A549 (cell line): Measurements from ENCODE around the gene PTPRN2.

ENCODE experiments used
- MAFK ChIP-seq: fragments of 450-650 bp; IDR thresholded peaks from 2 replicates; pipeline ENCODE4 v1.6.1; 2014; ENCODE audit not compliant: partially characterized antibody
- PBX3 ChIP-seq: IDR thresholded peaks from 2 replicates; pipeline ENCODE4 v1.6.1; 2012
- POLR2A ChIP-seq: IDR thresholded peaks from 2 replicates; pipeline ENCODE4 v1.6.1; 2012; ENCODE audit warnings: mild to moderate bottlenecking, low read length
- RAD21 ChIP-seq, 2 experiments: fragments of >200 bp in 1 of 2; sonication (Bioruptor Twin) in 1 of 2; formaldehyde crosslinking in 1 of 2; IDR thresholded peaks in 1 of 2; conservative IDR thresholded peaks in 1 of 2; 2 replicates in 1 of 2; 3 replicates in 1 of 2; pipeline ENCODE4 v1.6.1; 2012 to 2018; ENCODE audit warnings: inconsistent platforms in 1 of 2
- RCOR1 ChIP-seq: fragments of 150-350 bp; IDR thresholded peaks from 2 replicates; pipeline ENCODE4 v1.6.1; 2014; ENCODE audit warnings: antibody characterized with exemption, low read length, low read depth
- RFX5 ChIP-seq: fragments of 450-650 bp; IDR thresholded peaks from 2 replicates; pipeline ENCODE4 v1.7.1; 2014; ENCODE audit warnings: antibody characterized with exemption, mild to moderate bottlenecking, moderate library complexity
- TF ChIP-seq, protein P1 (sequence below): fragments of >200 bp; sonication (Bioruptor Twin); formaldehyde crosslinking; IDR thresholded peaks from 3 replicates; pipeline ENCODE4 v1.5.1; 2016
- TF ChIP-seq, protein P2 (sequence below): IDR thresholded peaks from 2 replicates; pipeline ENCODE4 v1.6.1; 2012

GRCh38 chr7:158039270-158039669 lies 548.4 kb downstream of the PTPRN2 start:
- TF ChIP-seq, protein P1, sequence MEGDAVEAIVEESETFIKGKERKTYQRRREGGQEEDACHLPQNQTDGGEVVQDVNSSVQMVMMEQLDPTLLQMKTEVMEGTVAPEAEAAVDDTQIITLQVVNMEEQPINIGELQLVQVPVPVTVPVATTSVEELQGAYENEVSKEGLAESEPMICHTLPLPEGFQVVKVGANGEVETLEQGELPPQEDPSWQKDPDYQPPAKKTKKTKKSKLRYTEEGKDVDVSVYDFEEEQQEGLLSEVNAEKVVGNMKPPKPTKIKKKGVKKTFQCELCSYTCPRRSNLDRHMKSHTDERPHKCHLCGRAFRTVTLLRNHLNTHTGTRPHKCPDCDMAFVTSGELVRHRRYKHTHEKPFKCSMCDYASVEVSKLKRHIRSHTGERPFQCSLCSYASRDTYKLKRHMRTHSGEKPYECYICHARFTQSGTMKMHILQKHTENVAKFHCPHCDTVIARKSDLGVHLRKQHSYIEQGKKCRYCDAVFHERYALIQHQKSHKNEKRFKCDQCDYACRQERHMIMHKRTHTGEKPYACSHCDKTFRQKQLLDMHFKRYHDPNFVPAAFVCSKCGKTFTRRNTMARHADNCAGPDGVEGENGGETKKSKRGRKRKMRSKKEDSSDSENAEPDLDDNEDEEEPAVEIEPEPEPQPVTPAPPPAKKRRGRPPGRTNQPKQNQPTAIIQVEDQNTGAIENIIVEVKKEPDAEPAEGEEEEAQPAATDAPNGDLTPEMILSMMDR: no peak
- no peak for TF ChIP-seq RCOR1
- no peak for TF ChIP-seq RFX5
- TF ChIP-seq PBX3: no peak
- TF ChIP-seq POLR2A: no peak
- TF ChIP-seq, protein P2, sequence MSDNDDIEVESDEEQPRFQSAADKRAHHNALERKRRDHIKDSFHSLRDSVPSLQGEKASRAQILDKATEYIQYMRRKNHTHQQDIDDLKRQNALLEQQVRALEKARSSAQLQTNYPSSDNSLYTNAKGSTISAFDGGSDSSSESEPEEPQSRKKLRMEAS: no peak
- TF ChIP-seq MAFK: no peak
- no peak for TF ChIP-seq RAD21 (conservative IDR thresholded peaks at IDR 0.05 in 1 of 2, IDR thresholded peaks at IDR 0.05 in 1 of 2)
